GM18873 (cell line): ENCODE measurements around the gene MRPL24.

Source experiments
- ATAC-seq: cut with Tn5 transposase; IDR thresholded peaks from one replicate; pipeline ENCODE4 v1.9.1; 2021; ENCODE audit warnings: mild to moderate bottlenecking, moderate library complexity, moderate number of reproducible peaks; ENCODE audit not compliant: unreplicated experiment, low FRiP score

Gene MRPL24

GRCh38 chr1:156714830-156715229 is 26.1 kb downstream of the MRPL24 start:
- no peak for ATAC-seq

GRCh38 chr1:156712626-156713025 is 28.3 kb downstream of the MRPL24 start:
- no peak for ATAC-seq

GRCh38 chr1:156711011-156711817 is 29.7 kb downstream of the MRPL24 start:
- no peak for ATAC-seq

- ATAC-seq: no peak
Measured at GRCh38 chr1:156709757-156710489, 31.0 kb downstream of the MRPL24 start.

GRCh38 chr1:156709031-156709430 is 31.9 kb downstream of the MRPL24 start:
- no peak for ATAC-seq

GRCh38 chr1:156708218-156708661 is 32.6 kb downstream of the MRPL24 start:
- no peak for ATAC-seq

GRCh38 chr1:156707417-156708217 is 33.3 kb downstream of the MRPL24 start:
- no peak for ATAC-seq

GRCh38 chr1:156706657-156707416 is 34.1 kb downstream of the MRPL24 start:
- ATAC-seq: no peak

GRCh38 chr1:156705918-156706656 is 34.8 kb downstream of the MRPL24 start:
- no peak for ATAC-seq

GRCh38 chr1:156705321-156705917 is 35.5 kb downstream of the MRPL24 start, which contains the start of gene CRABP2:
Gene CRABP2 (minus strand): TSS chr1:156705583. CDS start chr1:156705446, 137 bp downstream.
- ATAC-seq: no peak

- no peak for ATAC-seq
Measured at GRCh38 chr1:156704930-156705320, 36.0 kb downstream of the MRPL24 start.

- no peak for ATAC-seq
Measured at GRCh38 chr1:156704166-156704711, 36.6 kb downstream of the MRPL24 start.

- ATAC-seq: no peak
Measured at GRCh38 chr1:156703741-156704140, 37.1 kb downstream of the MRPL24 start.

GRCh38 chr1:156703336-156703735 is 37.6 kb downstream of the MRPL24 start:
- ATAC-seq: no peak

GRCh38 chr1:156700736-156701531 is 40.0 kb downstream of the MRPL24 start:
- no peak for ATAC-seq

- no peak for ATAC-seq
Measured at GRCh38 chr1:156698995-156699394, 41.9 kb downstream of the MRPL24 start.

- ATAC-seq: no peak
Measured at GRCh38 chr1:156697481-156697880, 43.4 kb downstream of the MRPL24 start.

- no peak for ATAC-seq
Measured at GRCh38 chr1:156696755-156697154, 44.1 kb downstream of the MRPL24 start.
